Ovary (tissue), 3 donors: ENCODE data around the gene TMEM123.

ENCODE experiments used
- CTCF ChIP-seq, 3 donors: fragments of 450-650 bp in 2 of 3; fragments of 200-600 bp in 1 of 3; IDR thresholded peaks; one replicate each; pipeline versions ENCODE4 v1.5.1 to v1.8.0; 2016 to 2022; ENCODE audit warnings: antibody characterized with exemption in 3 of 3, mild to moderate bottlenecking in 1 of 3
- EP300 ChIP-seq: sonication (generic); formaldehyde crosslinking; IDR thresholded peaks from one replicate; pipeline ENCODE4 v1.6.1; 2017; ENCODE audit warnings: antibody characterized with exemption
- POLR2A ChIP-seq: fragments of 450-650 bp; IDR thresholded peaks from one replicate; pipeline ENCODE4 v1.6.1; 2017; ENCODE audit warnings: antibody characterized with exemption, mild to moderate bottlenecking, moderate library complexity
- donor health status: DM: no; HTN: no; CAD: no.

GRCh38 chr11:102361086-102362031, 91.2 kb downstream of the TMEM123 start:
- no peak for TF ChIP-seq CTCF (IDR thresholded peaks at IDR 0.05)
- TF ChIP-seq POLR2A: no peak
- TF ChIP-seq EP300: no peak
